Body of pancreas (tissue), 4 donors: ENCODE results near the gene WDR27.

Experiments
- CTCF ChIP-seq, 7 experiments: fragments of 450-650 bp in 4 of 7; fragments of 200-600 bp in 3 of 7; sonication (generic) in 3 of 7; IDR thresholded peaks; one replicate each; pipeline ENCODE4 v1.5.1; 2016 to 2019; ENCODE audit warnings: antibody characterized with exemption in 7 of 7
- POLR2A ChIP-seq, 3 donors: fragments of 450-650 bp; IDR thresholded peaks; one replicate each; pipeline ENCODE4 v1.6.1; 2016; ENCODE audit warnings: antibody characterized with exemption in 3 of 3, mild to moderate bottlenecking in 2 of 3

- TF ChIP-seq CTCF (IDR thresholded peaks at IDR 0.05) (no peak), POLR2A (IDR thresholded peaks at IDR 0.05) (no peak)
These were observed 231.0 kb downstream of the WDR27 start for GRCh38 chr6:169470790-169471189.
